22Rv1 (cell line): Measurements from ENCODE around the gene LPIN1.

Experiments used
- H3K27ac ChIP-seq: fragments of 450-650 bp; 2 replicates; pipeline ENCODE4 v1.5.1; 2017
- CTCF ChIP-seq: fragments of 450-650 bp; IDR thresholded peaks from 2 replicates; pipeline ENCODE4 v1.5.1; 2017; ENCODE audit warnings: mild to moderate bottlenecking
- ZFX ChIP-seq: fragments of 450-650 bp; IDR thresholded peaks from 2 replicates; pipeline ENCODE4 v1.6.1; 2017; ENCODE audit warnings: antibody characterized with exemption, borderline replicate concordance

LPIN1 gene

GRCh38 chr2:11781602-11782001, 35.2 kb downstream of the LPIN1 start:
- no peak for TF ChIP-seq CTCF
- no peak for TF ChIP-seq ZFX
- H3K27ac ChIP-seq: no peak overlapping the region

- TF ChIP-seq ZFX (no peak), CTCF (no peak)
- no peak overlapping the region for H3K27ac ChIP-seq
Measured at GRCh38 chr2:11784280-11784679, 37.8 kb downstream of the LPIN1 start.

GRCh38 chr2:11784747-11785610, 38.5 kb downstream of the LPIN1 start:
- H3K27ac ChIP-seq: no peak overlapping the region
- TF ChIP-seq CTCF: peak; percentile 97
- TF ChIP-seq ZFX: no peak

GRCh38 chr2:11785611-11785940, 39.1 kb downstream of the LPIN1 start:
- no peak for TF ChIP-seq CTCF
- no peak overlapping the region for H3K27ac ChIP-seq

- no peak overlapping the region for H3K27ac ChIP-seq
- TF ChIP-seq CTCF: no peak
- TF ChIP-seq ZFX: no peak
Measured at GRCh38 chr2:11786191-11786590, 39.8 kb downstream of the LPIN1 start.

GRCh38 chr2:11786592-11786991, 40.2 kb downstream of the LPIN1 start:
- no peak for TF ChIP-seq ZFX
- TF ChIP-seq CTCF: no peak
- H3K27ac ChIP-seq: no peak overlapping the region

- no peak for TF ChIP-seq ZFX
- no peak for TF ChIP-seq CTCF
- no peak overlapping the region for H3K27ac ChIP-seq
Measured at GRCh38 chr2:11787991-11788390, 41.6 kb downstream of the LPIN1 start.
